HEK293 (cell line): ENCODE results near the gene FTO.

Experiments used
- MEIS1 ChIP-seq: sonication (generic); formaldehyde crosslinking; IDR thresholded peaks from 2 replicates; pipeline ENCODE4 v1.8.1; 2022; ENCODE audit warnings: missing genetic modification reagents, mild to moderate bottlenecking, borderline replicate concordance
- MZF1 ChIP-seq: fragments of 450-650 bp; formaldehyde crosslinking; IDR thresholded peaks from 2 replicates; pipeline ENCODE4 v1.5.1; 2017; ENCODE audit warnings: missing biosample characterization, missing genetic modification characterization, borderline replicate concordance
- SETDB1 ChIP-seq: IDR thresholded peaks from one replicate; pipeline ENCODE4 v1.6.1; 2017; ENCODE audit warnings: mild to moderate bottlenecking, low read length, moderate library complexity, mixed read lengths; ENCODE audit not compliant: insufficient read length
- ZNF23 ChIP-seq: fragments of 450-650 bp; formaldehyde crosslinking; IDR thresholded peaks from 2 replicates; pipeline ENCODE4 v1.5.1; 2016; ENCODE audit warnings: missing biosample characterization, missing genetic modification characterization, borderline replicate concordance
- TF ChIP-seq, protein P1 (sequence below): fragments of 450-650 bp; formaldehyde crosslinking; IDR thresholded peaks from 2 replicates; pipeline ENCODE4 v1.5.1; 2016; ENCODE audit warnings: missing biosample characterization, missing genetic modification characterization
- TF ChIP-seq, protein P2 (sequence below): fragments of 450-650 bp; formaldehyde crosslinking; IDR thresholded peaks from 2 replicates; pipeline ENCODE4 v1.5.1; 2016; ENCODE audit warnings: missing biosample characterization, missing genetic modification characterization
- TF ChIP-seq, protein P3 (sequence below): fragments of 450-650 bp; formaldehyde crosslinking; IDR thresholded peaks from 2 replicates; pipeline ENCODE4 v1.5.1; 2016; ENCODE audit warnings: missing biosample characterization, missing genetic modification characterization

DNA sequence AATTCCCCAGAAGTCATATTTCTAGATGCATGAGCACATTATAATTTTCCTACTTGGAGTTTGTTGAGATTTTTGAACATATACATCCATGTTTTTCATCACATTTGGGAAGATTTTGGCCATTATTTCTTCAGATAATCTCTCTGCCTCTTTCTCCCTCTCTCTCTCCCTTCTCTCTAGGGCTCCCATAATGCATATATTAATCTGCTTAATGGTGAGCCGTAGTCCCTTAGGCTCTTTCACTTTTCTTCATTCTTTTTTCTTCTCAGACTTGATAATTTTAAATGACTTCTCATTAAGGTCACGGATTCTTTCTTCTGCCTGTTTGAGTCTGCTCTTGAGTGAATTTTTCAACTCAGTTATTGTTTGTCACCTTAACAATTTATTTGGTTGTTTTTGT, 481.1 kb downstream of the FTO start:
- TF ChIP-seq ZNF23 (tag by site-specific recombination) (no peak), MZF1 (tag by site-specific recombination) (no peak), SETDB1 (no peak), MEIS1 (CRISPR knock-in tag) (no peak)
- TF ChIP-seq, protein P1, sequence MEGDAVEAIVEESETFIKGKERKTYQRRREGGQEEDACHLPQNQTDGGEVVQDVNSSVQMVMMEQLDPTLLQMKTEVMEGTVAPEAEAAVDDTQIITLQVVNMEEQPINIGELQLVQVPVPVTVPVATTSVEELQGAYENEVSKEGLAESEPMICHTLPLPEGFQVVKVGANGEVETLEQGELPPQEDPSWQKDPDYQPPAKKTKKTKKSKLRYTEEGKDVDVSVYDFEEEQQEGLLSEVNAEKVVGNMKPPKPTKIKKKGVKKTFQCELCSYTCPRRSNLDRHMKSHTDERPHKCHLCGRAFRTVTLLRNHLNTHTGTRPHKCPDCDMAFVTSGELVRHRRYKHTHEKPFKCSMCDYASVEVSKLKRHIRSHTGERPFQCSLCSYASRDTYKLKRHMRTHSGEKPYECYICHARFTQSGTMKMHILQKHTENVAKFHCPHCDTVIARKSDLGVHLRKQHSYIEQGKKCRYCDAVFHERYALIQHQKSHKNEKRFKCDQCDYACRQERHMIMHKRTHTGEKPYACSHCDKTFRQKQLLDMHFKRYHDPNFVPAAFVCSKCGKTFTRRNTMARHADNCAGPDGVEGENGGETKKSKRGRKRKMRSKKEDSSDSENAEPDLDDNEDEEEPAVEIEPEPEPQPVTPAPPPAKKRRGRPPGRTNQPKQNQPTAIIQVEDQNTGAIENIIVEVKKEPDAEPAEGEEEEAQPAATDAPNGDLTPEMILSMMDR: no peak
- TF ChIP-seq, protein P2, sequence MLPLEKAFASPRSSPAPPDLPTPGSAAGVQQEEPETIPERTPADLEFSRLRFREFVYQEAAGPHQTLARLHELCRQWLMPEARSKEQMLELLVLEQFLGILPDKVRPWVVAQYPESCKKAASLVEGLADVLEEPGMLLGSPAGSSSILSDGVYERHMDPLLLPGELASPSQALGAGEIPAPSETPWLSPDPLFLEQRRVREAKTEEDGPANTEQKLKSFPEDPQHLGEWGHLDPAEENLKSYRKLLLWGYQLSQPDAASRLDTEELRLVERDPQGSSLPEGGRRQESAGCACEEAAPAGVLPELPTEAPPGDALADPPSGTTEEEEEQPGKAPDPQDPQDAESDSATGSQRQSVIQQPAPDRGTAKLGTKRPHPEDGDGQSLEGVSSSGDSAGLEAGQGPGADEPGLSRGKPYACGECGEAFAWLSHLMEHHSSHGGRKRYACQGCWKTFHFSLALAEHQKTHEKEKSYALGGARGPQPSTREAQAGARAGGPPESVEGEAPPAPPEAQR: no peak
- TF ChIP-seq, protein P3, sequence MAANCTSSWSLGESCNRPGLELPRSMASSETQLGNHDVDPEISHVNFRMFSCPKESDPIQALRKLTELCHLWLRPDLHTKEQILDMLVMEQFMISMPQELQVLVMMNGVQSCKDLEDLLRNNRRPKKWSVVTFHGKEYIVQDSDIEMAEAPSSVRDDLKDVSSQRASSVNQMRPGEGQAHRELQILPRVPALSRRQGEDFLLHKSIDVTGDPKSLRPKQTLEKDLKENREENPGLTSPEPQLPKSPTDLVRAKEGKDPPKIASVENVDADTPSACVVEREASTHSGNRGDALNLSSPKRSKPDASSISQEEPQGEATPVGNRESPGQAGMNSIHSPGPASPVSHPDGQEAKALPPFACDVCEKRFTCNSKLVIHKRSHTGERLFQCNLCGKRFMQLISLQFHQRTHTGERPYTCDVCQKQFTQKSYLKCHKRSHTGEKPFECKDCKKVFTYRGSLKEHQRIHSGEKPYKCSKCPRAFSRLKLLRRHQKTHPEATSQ (tag by site-specific recombination): no peak
